HepG2 (cell line): ENCODE measurements around the gene NUTF2. TPM values are rescaled to one million over a fixed set of nuclear protein-coding genes. Genes with fewer than 3 reads are reported as not detected.
A peak's percentile ranks its signal among the peaks of the same experiment; 100 is the strongest.

ENCODE experiments used
- CEBPB ChIP-seq: IDR thresholded peaks from 2 replicates; pipeline ENCODE4 v1.6.1; 2011; ENCODE audit warnings: low read depth, low read length, improper control_type of control experiment, borderline replicate concordance
- HOXA7 ChIP-seq: sonication (generic); formaldehyde crosslinking; IDR thresholded peaks from 2 replicates; pipeline ENCODE4 v1.8.1; 2022; ENCODE audit warnings: mild to moderate bottlenecking, missing genetic modification reagents, moderate library complexity
- KLF6 ChIP-seq: IDR thresholded peaks from 2 replicates; pipeline ENCODE4 v1.8.0; 2016; ENCODE audit warnings: missing biosample characterization, missing genetic modification reagents
- KMT2B ChIP-seq: IDR thresholded peaks from 2 replicates; pipeline ENCODE4 v1.6.1; 2016; ENCODE audit warnings: missing genetic modification reagents, missing compliant biosample characterization
- NCOR1 ChIP-seq: fragments of 200-600 bp; sonication (generic); IDR thresholded peaks from 2 replicates; pipeline ENCODE4 v1.7.0; 2017; ENCODE audit warnings: antibody characterized with exemption, low read length, borderline replicate concordance
- POLR2A ChIP-seq, 2 experiments: IDR thresholded peaks; 2 replicates each; pipeline ENCODE4 v1.6.1; 2011; ENCODE audit warnings: low read depth in 2 of 2, low read length in 2 of 2, mild to moderate bottlenecking in 1 of 2, moderate library complexity in 1 of 2; ENCODE audit not compliant: insufficient read depth in 1 of 2
- TBP ChIP-seq: sonication (generic); formaldehyde crosslinking; IDR thresholded peaks from 2 replicates; pipeline ENCODE4 v1.5.0; 2020; ENCODE audit warnings: missing genetic modification reagents
- WIZ ChIP-seq: sonication (generic); formaldehyde crosslinking; IDR thresholded peaks from 2 replicates; pipeline ENCODE4 v1.5.1; 2020; ENCODE audit warnings: mild to moderate bottlenecking, missing genetic modification reagents
- ZEB1 ChIP-seq: IDR thresholded peaks from 2 replicates; pipeline ENCODE4 v1.6.1; 2012; ENCODE audit warnings: mild to moderate bottlenecking, low read depth, inconsistent platforms; ENCODE audit not compliant: insufficient replicate concordance
- ZMYM3 ChIP-seq: sonication (generic); formaldehyde crosslinking; IDR thresholded peaks from 2 replicates; pipeline ENCODE4 v1.5.1; 2020; ENCODE audit warnings: mild to moderate bottlenecking, missing genetic modification reagents
- ZNF207 ChIP-seq: fragments of 450-650 bp; IDR thresholded peaks from 2 replicates; pipeline ENCODE4 v1.6.1; 2016; ENCODE audit warnings: antibody characterized with exemption, borderline replicate concordance
- ZNF234 ChIP-seq: sonication (generic); formaldehyde crosslinking; conservative IDR thresholded peaks from 2 replicates; pipeline ENCODE4 v1.5.1; 2020; ENCODE audit warnings: mild to moderate bottlenecking, missing genetic modification reagents
- ZSCAN20 ChIP-seq: sonication (generic); formaldehyde crosslinking; IDR thresholded peaks from 2 replicates; pipeline ENCODE4 v1.4.0; 2020; ENCODE audit warnings: missing genetic modification reagents, mild to moderate bottlenecking, borderline replicate concordance
- polyA plus RNA-seq, 8 experiments: library from polyadenylated mRNA; depleted of rRNA in 3 of 8; stranded (reverse) in 7 of 8; unstranded in 1 of 8; fragments of >200 nt; fragmentation: Illumina TruSeq in 4 of 8; extraction: Trizol in 4 of 8; gene quantifications; 2 replicates each; pipeline versions ENCODE4 v1.2.1 to v1.2.3, GENCODE V29; 2011 to 2016; ENCODE audit warnings: low read depth in 4 of 8, missing spikeins in 1 of 8, mixed read lengths in 1 of 8; ENCODE audit not compliant: insufficient read depth in 1 of 8
- total RNA-seq, 5 experiments: library from RNA; depleted of rRNA; stranded (reverse); fragments of >200 nt; fragmentation: Illumina TruSeq; extraction: Trizol; gene quantifications; 2 replicates each; pipeline ENCODE4 v1.2.3, GENCODE V29; 2016; ENCODE audit warnings: low read depth in 1 of 5
- TF ChIP-seq, protein P1 (sequence below): sonication (generic); formaldehyde crosslinking; IDR thresholded peaks from 2 replicates; pipeline ENCODE4 v1.5.1; 2020; ENCODE audit warnings: missing genetic modification reagents, mild to moderate bottlenecking, borderline replicate concordance
- TF ChIP-seq, protein P2 (sequence below): sonication (generic); formaldehyde crosslinking; IDR thresholded peaks from 2 replicates; pipeline ENCODE4 v1.5.0; 2020; ENCODE audit warnings: mild to moderate bottlenecking, missing genetic modification reagents
- TF ChIP-seq, protein P3 (sequence below): IDR thresholded peaks from 2 replicates; pipeline ENCODE4 v1.6.1; 2016; ENCODE audit warnings: missing biosample characterization, missing genetic modification reagents, low read depth
- TF ChIP-seq, protein P4 (sequence below): IDR thresholded peaks from 2 replicates; pipeline ENCODE4 v1.6.1; 2016; ENCODE audit warnings: missing compliant biosample characterization, missing genetic modification reagents, borderline replicate concordance
- TF ChIP-seq, protein P5 (sequence below): fragments of 450-650 bp; IDR thresholded peaks from 2 replicates; pipeline ENCODE4 v1.6.1; 2017
- TF ChIP-seq, protein P6 (sequence below): sonication (generic); formaldehyde crosslinking; IDR thresholded peaks from 2 replicates; pipeline ENCODE4 v1.8.0; 2022; ENCODE audit warnings: low read depth, missing genetic modification reagents
- TF ChIP-seq, protein P7 (sequence below): sonication (generic); formaldehyde crosslinking; IDR thresholded peaks from 2 replicates; pipeline ENCODE4 v1.8.1; 2023; ENCODE audit warnings: mild to moderate bottlenecking, missing genetic modification reagents

NUTF2 gene
- total and polyA plus RNA-seq, 2 of the 13 experiments (the other 11 are each of a cell fraction or from before 2014, with no cell fraction given): 168 to 214 TPM

DNA sequence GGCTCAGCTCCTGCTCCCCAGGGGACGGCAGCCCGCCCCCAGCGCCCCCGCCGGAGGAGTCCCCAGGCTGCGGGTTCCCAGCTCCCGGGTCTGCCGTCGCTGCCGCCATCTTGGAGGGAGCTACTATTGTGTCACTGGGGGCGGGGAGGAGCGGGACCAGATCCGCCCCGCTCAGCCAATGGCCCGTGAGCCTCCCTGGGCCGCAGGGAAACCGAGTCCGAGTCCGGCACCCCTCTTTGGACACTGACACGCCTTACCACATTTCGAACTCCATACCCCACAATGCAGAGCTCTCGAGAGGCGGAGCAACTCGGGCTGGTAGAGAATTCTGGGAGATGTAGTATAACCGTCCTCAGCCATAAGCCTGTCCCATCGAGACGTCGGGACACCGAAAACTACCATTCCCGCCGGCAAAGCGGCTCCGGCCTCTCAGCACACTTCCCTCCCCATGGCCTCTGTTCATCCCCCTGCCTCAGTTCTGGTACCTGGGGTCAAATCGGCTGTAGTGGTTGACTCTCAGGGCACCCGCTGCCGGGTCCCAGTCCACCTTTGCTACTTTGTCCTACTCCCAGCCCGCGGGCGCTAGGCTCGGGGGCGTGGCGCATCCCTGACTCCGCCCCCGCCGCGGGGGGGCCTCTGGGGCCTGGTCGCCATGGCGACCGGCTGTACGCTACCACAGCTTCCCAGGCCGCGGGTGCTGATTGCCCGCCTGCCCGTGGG is 40.1 kb upstream of the NUTF2 start, which contains the start of the genes RANBP10 and TSNAXIP1 (continued):
- TF ChIP-seq, protein P1, sequence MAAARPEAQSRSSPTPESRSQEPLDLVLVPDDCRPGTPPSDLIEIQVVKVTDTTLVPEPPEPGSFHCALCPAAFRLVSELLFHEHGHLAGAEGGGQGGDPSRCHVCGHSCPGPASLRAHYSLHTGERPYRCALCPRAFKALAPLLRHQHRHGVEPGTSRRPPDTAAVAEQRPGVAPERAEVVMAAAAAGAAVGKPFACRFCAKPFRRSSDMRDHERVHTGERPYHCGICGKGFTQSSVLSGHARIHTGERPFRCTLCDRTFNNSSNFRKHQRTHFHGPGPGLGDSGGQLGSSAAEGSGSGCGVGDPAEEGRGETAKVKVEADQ (CRISPR knock-in tag): peak; percentile 76; the same call in 1 of the 2 replicates
- TF ChIP-seq, protein P2, sequence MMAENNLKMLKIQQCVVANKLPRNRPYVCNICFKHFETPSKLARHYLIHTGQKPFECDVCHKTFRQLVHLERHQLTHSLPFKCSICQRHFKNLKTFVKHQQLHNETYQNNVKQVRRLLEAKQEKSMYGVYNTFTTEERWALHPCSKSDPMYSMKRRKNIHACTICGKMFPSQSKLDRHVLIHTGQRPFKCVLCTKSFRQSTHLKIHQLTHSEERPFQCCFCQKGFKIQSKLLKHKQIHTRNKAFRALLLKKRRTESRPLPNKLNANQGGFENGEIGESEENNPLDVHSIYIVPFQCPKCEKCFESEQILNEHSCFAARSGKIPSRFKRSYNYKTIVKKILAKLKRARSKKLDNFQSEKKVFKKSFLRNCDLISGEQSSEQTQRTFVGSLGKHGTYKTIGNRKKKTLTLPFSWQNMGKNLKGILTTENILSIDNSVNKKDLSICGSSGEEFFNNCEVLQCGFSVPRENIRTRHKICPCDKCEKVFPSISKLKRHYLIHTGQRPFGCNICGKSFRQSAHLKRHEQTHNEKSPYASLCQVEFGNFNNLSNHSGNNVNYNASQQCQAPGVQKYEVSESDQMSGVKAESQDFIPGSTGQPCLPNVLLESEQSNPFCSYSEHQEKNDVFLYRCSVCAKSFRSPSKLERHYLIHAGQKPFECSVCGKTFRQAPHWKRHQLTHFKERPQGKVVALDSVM: no peak
- TF ChIP-seq ZMYM3: 0 out of 2 replicates have a peak, but pooled peaks have one; percentile 15
- peak; percentile 92 for TF ChIP-seq KMT2B (CRISPR knock-in tag)
- no peak for TF ChIP-seq HOXA7 (CRISPR knock-in tag)
- no peak for TF ChIP-seq ZNF207
- TF ChIP-seq WIZ (CRISPR knock-in tag): 0 out of 2 replicates have a peak, but pooled peaks have one; percentile 71
- TF ChIP-seq, protein P3, sequence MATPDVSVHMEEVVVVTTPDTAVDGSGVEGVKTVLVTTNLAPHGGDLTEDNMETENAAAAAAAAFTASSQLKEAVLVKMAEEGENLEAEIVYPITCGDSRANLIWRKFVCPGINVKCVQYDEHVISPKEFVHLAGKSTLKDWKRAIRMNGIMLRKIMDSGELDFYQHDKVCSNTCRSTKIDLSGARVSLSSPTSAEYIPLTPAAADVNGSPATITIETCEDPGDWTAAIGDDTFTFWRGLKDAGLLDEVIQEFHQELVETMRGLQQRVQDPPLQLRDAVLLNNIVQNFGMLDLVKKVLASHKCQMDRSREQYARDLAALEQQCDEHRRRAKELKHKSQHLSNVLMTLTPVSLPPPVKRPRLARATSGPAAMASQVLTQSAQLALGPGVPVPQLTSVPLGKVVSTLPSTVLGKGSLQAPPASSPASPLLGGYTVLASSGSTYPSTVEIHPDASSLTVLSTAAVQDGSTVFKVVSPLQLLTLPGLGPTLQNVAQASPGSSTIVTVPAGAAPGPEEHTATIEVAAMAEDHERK (CRISPR knock-in tag): no peak
- TF ChIP-seq ZSCAN20: no peak
- peak; percentile 84 to 94; a peak in 3 of 4 replicates for TF ChIP-seq POLR2A (IDR thresholded peaks at IDR 0.05; ENCODE audit: insufficient read depth in 1 of 2, low read depth in 2 of 2, low read length in 2 of 2)
- TF ChIP-seq, protein P4, sequence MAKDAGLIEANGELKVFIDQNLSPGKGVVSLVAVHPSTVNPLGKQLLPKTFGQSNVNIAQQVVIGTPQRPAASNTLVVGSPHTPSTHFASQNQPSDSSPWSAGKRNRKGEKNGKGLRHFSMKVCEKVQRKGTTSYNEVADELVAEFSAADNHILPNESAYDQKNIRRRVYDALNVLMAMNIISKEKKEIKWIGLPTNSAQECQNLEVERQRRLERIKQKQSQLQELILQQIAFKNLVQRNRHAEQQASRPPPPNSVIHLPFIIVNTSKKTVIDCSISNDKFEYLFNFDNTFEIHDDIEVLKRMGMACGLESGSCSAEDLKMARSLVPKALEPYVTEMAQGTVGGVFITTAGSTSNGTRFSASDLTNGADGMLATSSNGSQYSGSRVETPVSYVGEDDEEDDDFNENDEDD: 0 out of 2 replicates have a peak, but pooled peaks have one; percentile 19
- peak; percentile 38; the same call in 1 of the 2 replicates for TF ChIP-seq NCOR1
- TF ChIP-seq ZEB1: peak; percentile 31
- TF ChIP-seq, protein P5, sequence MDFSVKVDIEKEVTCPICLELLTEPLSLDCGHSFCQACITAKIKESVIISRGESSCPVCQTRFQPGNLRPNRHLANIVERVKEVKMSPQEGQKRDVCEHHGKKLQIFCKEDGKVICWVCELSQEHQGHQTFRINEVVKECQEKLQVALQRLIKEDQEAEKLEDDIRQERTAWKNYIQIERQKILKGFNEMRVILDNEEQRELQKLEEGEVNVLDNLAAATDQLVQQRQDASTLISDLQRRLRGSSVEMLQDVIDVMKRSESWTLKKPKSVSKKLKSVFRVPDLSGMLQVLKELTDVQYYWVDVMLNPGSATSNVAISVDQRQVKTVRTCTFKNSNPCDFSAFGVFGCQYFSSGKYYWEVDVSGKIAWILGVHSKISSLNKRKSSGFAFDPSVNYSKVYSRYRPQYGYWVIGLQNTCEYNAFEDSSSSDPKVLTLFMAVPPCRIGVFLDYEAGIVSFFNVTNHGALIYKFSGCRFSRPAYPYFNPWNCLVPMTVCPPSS: no peak
- TF ChIP-seq TBP: peak; percentile 89
- TF ChIP-seq, protein P6, sequence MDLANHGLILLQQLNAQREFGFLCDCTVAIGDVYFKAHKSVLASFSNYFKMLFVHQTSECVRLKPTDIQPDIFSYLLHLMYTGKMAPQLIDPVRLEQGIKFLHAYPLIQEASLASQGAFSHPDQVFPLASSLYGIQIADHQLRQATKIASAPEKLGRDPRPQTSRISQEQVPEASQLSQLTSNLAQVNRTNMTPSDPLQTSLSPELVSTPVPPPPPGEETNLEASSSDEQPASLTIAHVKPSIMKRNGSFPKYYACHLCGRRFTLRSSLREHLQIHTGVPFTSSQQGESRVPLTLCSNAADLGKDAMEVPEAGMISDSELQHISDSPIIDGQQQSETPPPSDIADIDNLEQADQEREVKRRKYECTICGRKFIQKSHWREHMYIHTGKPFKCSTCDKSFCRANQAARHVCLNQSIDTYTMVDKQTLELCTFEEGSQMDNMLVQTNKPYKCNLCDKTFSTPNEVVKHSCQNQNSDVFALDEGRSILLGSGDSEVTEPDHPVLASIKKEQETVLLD (CRISPR knock-in tag): peak; percentile 56
- no peak for TF ChIP-seq ZNF234 (CRISPR knock-in tag)
- peak; percentile 90 for TF ChIP-seq CEBPB
- TF ChIP-seq, protein P7, sequence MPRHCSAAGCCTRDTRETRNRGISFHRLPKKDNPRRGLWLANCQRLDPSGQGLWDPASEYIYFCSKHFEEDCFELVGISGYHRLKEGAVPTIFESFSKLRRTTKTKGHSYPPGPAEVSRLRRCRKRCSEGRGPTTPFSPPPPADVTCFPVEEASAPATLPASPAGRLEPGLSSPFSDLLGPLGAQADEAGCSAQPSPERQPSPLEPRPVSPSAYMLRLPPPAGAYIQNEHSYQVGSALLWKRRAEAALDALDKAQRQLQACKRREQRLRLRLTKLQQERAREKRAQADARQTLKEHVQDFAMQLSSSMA (CRISPR knock-in tag): no peak
- peak; percentile 58; the same call in 1 of the 2 replicates for TF ChIP-seq KLF6
